GM23338 (cell line): ENCODE results near the gene MED14. TPM values are rescaled to one million over a fixed set of nuclear protein-coding genes. Genes with fewer than 3 reads are reported as not detected.

Source experiments
- ATAC-seq: fragments of 200-7000 bp; cut with Tn5 transposase; 3 replicates; pipeline ENCODE4 v1.9.1; 2020
- DNase-seq: peaks from one replicate; pipeline ENCODE4 v3.0.0-alpha.2; 2015; ENCODE audit warnings: low spot score
- H2AFZ ChIP-seq: fragments of 200-600 bp; sonication (generic); 2 replicates; pipeline ENCODE4 v1.8.0; 2016; ENCODE audit warnings: antibody characterized with exemption, mild to moderate bottlenecking, moderate library complexity
- H3F3A ChIP-seq: fragments of 200-600 bp; sonication (generic); replicated peaks from 2 replicates; pipeline ENCODE4 v1.8.0; 2017; ENCODE audit warnings: antibody characterized with exemption, mixed run types, low read depth
- H3K27ac ChIP-seq: fragments of 200-600 bp; sonication (generic); 2 replicates; pipeline ENCODE4 v1.6.1; 2016; ENCODE audit warnings: low read depth
- H3K27me3 ChIP-seq: fragments of 200-600 bp; sonication (generic); 2 replicates; pipeline ENCODE4 v1.8.0; 2016; ENCODE audit warnings: mild to moderate bottlenecking, mixed run types, moderate library complexity; ENCODE audit not compliant: insufficient read depth
- H3K36me3 ChIP-seq: fragments of 200-600 bp; sonication (generic); 2 replicates; pipeline ENCODE4 v1.8.0; 2016; ENCODE audit warnings: mild to moderate bottlenecking; ENCODE audit not compliant: insufficient read depth
- H3K4me1 ChIP-seq: fragments of 200-600 bp; sonication (generic); 2 replicates; pipeline ENCODE4 v1.8.0; 2016; ENCODE audit warnings: mild to moderate bottlenecking, moderate library complexity; ENCODE audit not compliant: insufficient read depth
- H3K4me2 ChIP-seq: fragments of 200-600 bp; sonication (generic); 2 replicates; pipeline ENCODE4 v1.7.1; 2017; ENCODE audit warnings: mixed run types
- H3K4me3 ChIP-seq: fragments of 200-600 bp; sonication (generic); 2 replicates; pipeline ENCODE4 v1.6.1; 2016; ENCODE audit warnings: mixed run types
- H3K79me2 ChIP-seq: fragments of 200-600 bp; sonication (generic); replicated peaks from 2 replicates; pipeline ENCODE4 v1.8.0; 2017; ENCODE audit warnings: mild to moderate bottlenecking; ENCODE audit not compliant: insufficient read depth
- H3K9me2 ChIP-seq: fragments of 200-600 bp; sonication (generic); 2 replicates; pipeline ENCODE4 v1.8.0; 2017; ENCODE audit not compliant: insufficient read depth
- H4K20me1 ChIP-seq: fragments of 200-600 bp; sonication (generic); replicated peaks from 2 replicates; pipeline ENCODE4 v1.8.0; 2017; ENCODE audit warnings: mild to moderate bottlenecking; ENCODE audit not compliant: insufficient read depth
- H3K27ac Mint-ChIP-seq: 2 replicates; pipeline ENCODE4 v1.8.0; 2020; ENCODE audit warnings: inconsistent platforms, mild to moderate bottlenecking, moderate library complexity, mixed read lengths
- H3K27me3 Mint-ChIP-seq: 3 replicates; pipeline ENCODE4 v1.8.0; 2022; ENCODE audit warnings: low read depth, mild to moderate bottlenecking, moderate library complexity, mixed read lengths, inconsistent platforms; ENCODE audit not compliant: insufficient read depth, poor library complexity
- H3K36me3 Mint-ChIP-seq: 3 replicates; pipeline ENCODE4 v1.8.0; 2021; ENCODE audit warnings: low read depth, mild to moderate bottlenecking, inconsistent platforms, moderate library complexity, mixed read lengths
- H3K4me1 Mint-ChIP-seq: 3 replicates; pipeline ENCODE4 v1.8.0; 2020; ENCODE audit warnings: mild to moderate bottlenecking, inconsistent platforms, mixed read lengths
- H3K4me3 Mint-ChIP-seq: 3 replicates; pipeline ENCODE4 v1.8.0; 2021; ENCODE audit warnings: moderate library complexity, mild to moderate bottlenecking, inconsistent platforms, mixed read lengths
- H3K9me3 Mint-ChIP-seq: 3 replicates; pipeline ENCODE4 v1.8.0; 2020; ENCODE audit warnings: moderate library complexity, mild to moderate bottlenecking, inconsistent platforms, mixed read lengths
- CREB1 ChIP-seq: fragments of 250-450 bp; sonication (Bioruptor Pico); IDR thresholded peaks from 2 replicates; pipeline ENCODE4 v1.5.0; 2020; ENCODE audit warnings: low read depth, mild to moderate bottlenecking, moderate library complexity
- EZH2 ChIP-seq: fragments of 200-600 bp; sonication (generic); IDR thresholded peaks from one replicate; pipeline ENCODE4 v1.8.0; 2017; ENCODE audit warnings: antibody characterized with exemption, mild to moderate bottlenecking, low read depth; ENCODE audit not compliant: unreplicated experiment
- EZH2phosphoT487 ChIP-seq: fragments of 200-600 bp; sonication (generic); IDR thresholded peaks from one replicate; pipeline ENCODE4 v1.8.1; 2018; ENCODE audit warnings: antibody characterized with exemption; ENCODE audit not compliant: unreplicated experiment
- JUNB ChIP-seq: IDR thresholded peaks from one replicate; pipeline ENCODE4 v1.6.1; 2016; ENCODE audit warnings: antibody characterized with exemption; ENCODE audit not compliant: unreplicated experiment
- NANOG ChIP-seq: IDR thresholded peaks from 2 replicates; pipeline ENCODE4 v1.6.1; 2016; ENCODE audit warnings: antibody characterized with exemption, borderline replicate concordance
- POLR2AphosphoS5 ChIP-seq: IDR thresholded peaks from 2 replicates; pipeline ENCODE4 v1.6.1; 2016; ENCODE audit warnings: antibody characterized with exemption, low read depth
- ZNF331 ChIP-seq: fragments of 250-450 bp; sonication (Bioruptor Pico); IDR thresholded peaks from 2 replicates; pipeline ENCODE4 v1.5.0; 2020; ENCODE audit warnings: low read depth, mild to moderate bottlenecking, moderate library complexity
- polyA plus RNA-seq: library from polyadenylated mRNA; unstranded; fragments of >200 nt; fragmentation: Nextera tagmentation; extraction: Ambion mirVana; gene quantifications from 2 replicates; pipeline ENCODE4 v1.2.1, GENCODE V29; 2016
- total RNA-seq: library from RNA; depleted of rRNA; stranded (reverse); fragments of >200 nt; shearing (Covaris generic); gene quantifications from 2 replicates; pipeline ENCODE4 v1.2.3, GENCODE V29; 2014
- TF ChIP-seq, protein P1 (sequence below): IDR thresholded peaks from one replicate; pipeline ENCODE4 v1.6.1; 2018; ENCODE audit warnings: antibody characterized with exemption; ENCODE audit not compliant: unreplicated experiment
- TF ChIP-seq, protein P2 (sequence below): fragments of 250-450 bp; sonication (Bioruptor Pico); IDR thresholded peaks from 2 replicates; pipeline ENCODE4 v1.5.0; 2020; ENCODE audit warnings: mild to moderate bottlenecking, moderate library complexity
- TF ChIP-seq, protein P3 (sequence below), 2 experiments: fragments of 200-600 bp in 1 of 2; sonication (generic) in 1 of 2; conservative IDR thresholded peaks; 2 replicates each; pipeline versions ENCODE4 v1.5.1 to v1.6.1; 2016 to 2017; ENCODE audit warnings: antibody characterized with exemption in 2 of 2, low read depth in 2 of 2, mild to moderate bottlenecking in 2 of 2, moderate library complexity in 1 of 2
- TF ChIP-seq, protein P4 (sequence below): IDR thresholded peaks from 2 replicates; pipeline ENCODE4 v1.6.1; 2016; ENCODE audit warnings: antibody characterized with exemption

MED14 gene
- total and polyA plus RNA-seq, 2 experiments from 2014 or later: 29.8 to 99.3 TPM

DNA sequence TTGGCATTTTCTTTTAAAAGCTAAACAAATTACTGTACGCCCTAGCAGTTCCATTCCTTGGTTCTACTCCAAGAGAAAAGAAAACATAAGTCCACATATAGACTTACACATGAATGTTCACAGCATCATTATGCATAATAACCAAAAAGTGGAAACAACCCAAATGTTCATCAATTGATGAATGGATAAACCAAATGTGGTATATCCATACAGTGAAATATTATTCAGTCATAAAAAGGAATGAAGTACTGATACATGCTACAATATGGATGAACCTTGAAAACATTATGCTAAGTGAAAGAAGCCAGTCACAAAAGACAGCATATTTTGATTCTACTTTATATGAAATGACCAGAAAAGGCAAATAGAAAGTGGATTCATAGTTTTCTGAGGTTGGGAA lies 36.5 kb downstream of the MED14 start (continued):
- TF ChIP-seq, protein P1, sequence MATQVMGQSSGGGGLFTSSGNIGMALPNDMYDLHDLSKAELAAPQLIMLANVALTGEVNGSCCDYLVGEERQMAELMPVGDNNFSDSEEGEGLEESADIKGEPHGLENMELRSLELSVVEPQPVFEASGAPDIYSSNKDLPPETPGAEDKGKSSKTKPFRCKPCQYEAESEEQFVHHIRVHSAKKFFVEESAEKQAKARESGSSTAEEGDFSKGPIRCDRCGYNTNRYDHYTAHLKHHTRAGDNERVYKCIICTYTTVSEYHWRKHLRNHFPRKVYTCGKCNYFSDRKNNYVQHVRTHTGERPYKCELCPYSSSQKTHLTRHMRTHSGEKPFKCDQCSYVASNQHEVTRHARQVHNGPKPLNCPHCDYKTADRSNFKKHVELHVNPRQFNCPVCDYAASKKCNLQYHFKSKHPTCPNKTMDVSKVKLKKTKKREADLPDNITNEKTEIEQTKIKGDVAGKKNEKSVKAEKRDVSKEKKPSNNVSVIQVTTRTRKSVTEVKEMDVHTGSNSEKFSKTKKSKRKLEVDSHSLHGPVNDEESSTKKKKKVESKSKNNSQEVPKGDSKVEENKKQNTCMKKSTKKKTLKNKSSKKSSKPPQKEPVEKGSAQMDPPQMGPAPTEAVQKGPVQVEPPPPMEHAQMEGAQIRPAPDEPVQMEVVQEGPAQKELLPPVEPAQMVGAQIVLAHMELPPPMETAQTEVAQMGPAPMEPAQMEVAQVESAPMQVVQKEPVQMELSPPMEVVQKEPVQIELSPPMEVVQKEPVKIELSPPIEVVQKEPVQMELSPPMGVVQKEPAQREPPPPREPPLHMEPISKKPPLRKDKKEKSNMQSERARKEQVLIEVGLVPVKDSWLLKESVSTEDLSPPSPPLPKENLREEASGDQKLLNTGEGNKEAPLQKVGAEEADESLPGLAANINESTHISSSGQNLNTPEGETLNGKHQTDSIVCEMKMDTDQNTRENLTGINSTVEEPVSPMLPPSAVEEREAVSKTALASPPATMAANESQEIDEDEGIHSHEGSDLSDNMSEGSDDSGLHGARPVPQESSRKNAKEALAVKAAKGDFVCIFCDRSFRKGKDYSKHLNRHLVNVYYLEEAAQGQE: no peak

DNA sequence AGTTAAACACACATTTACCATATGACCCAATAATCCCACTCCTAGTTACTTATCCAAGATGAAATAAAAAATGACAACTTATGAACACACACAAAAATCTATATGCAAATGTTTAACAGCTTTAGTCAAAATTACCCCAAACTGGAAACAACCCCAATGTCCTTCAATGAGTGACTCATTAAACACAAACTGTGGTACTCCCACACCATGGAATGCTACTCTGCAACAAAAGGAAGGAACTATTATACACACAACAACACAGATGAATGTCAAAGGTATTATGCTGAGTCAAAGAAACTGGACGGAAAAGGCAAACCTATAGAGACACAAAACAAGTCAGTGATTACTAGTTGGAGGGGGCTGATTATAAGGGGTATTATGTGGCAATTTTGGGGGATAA lies 40.5 kb downstream of the MED14 start:
- H3K4me1 ChIP-seq: no peaks in the 10 kb centered on the region
- no peak overlapping the region for H3K27ac ChIP-seq
- no peaks in the 10 kb centered on the region for H3K27me3 ChIP-seq
- H3K9me2 ChIP-seq: no peaks in the 10 kb centered on the region
- H3K9me3 Mint-ChIP-seq: no peaks in the 10 kb centered on the region; the same call in 2 of the 3 replicates
- no peak overlapping the region for H3K4me2 ChIP-seq
- no peak overlapping the region for H3K27ac Mint-ChIP-seq
- no peaks in the 10 kb centered on the region for H4K20me1 ChIP-seq
- no peak overlapping the region for H2AFZ ChIP-seq
- H3F3A ChIP-seq: no peaks in the 10 kb centered on the region
- ATAC-seq (no peak), DNase-seq (no peak)
- 0 out of 2 replicates have a peak, but pooled peaks cover 4% of the 10 kb centered on the region for H3K79me2 ChIP-seq
- no peaks in the 10 kb centered on the region for H3K4me1 Mint-ChIP-seq
- peaks cover 2% of the 10 kb centered on the region for H3K27me3 Mint-ChIP-seq
- H3K36me3 Mint-ChIP-seq: peaks cover 82% of the 10 kb centered on the region
- peaks cover 42% of the 10 kb centered on the region for H3K36me3 ChIP-seq
- H3K4me3 Mint-ChIP-seq: no peak overlapping the region
- no peak overlapping the region for H3K4me3 ChIP-seq
- TF ChIP-seq EZH2phosphoT487 (no peak), ZNF331 (no peak), CREB1 (CRISPR knock-in tag) (no peak), NANOG (no peak), POLR2AphosphoS5 (no peak), EZH2 (no peak), JUNB (no peak)
- TF ChIP-seq, protein P2, sequence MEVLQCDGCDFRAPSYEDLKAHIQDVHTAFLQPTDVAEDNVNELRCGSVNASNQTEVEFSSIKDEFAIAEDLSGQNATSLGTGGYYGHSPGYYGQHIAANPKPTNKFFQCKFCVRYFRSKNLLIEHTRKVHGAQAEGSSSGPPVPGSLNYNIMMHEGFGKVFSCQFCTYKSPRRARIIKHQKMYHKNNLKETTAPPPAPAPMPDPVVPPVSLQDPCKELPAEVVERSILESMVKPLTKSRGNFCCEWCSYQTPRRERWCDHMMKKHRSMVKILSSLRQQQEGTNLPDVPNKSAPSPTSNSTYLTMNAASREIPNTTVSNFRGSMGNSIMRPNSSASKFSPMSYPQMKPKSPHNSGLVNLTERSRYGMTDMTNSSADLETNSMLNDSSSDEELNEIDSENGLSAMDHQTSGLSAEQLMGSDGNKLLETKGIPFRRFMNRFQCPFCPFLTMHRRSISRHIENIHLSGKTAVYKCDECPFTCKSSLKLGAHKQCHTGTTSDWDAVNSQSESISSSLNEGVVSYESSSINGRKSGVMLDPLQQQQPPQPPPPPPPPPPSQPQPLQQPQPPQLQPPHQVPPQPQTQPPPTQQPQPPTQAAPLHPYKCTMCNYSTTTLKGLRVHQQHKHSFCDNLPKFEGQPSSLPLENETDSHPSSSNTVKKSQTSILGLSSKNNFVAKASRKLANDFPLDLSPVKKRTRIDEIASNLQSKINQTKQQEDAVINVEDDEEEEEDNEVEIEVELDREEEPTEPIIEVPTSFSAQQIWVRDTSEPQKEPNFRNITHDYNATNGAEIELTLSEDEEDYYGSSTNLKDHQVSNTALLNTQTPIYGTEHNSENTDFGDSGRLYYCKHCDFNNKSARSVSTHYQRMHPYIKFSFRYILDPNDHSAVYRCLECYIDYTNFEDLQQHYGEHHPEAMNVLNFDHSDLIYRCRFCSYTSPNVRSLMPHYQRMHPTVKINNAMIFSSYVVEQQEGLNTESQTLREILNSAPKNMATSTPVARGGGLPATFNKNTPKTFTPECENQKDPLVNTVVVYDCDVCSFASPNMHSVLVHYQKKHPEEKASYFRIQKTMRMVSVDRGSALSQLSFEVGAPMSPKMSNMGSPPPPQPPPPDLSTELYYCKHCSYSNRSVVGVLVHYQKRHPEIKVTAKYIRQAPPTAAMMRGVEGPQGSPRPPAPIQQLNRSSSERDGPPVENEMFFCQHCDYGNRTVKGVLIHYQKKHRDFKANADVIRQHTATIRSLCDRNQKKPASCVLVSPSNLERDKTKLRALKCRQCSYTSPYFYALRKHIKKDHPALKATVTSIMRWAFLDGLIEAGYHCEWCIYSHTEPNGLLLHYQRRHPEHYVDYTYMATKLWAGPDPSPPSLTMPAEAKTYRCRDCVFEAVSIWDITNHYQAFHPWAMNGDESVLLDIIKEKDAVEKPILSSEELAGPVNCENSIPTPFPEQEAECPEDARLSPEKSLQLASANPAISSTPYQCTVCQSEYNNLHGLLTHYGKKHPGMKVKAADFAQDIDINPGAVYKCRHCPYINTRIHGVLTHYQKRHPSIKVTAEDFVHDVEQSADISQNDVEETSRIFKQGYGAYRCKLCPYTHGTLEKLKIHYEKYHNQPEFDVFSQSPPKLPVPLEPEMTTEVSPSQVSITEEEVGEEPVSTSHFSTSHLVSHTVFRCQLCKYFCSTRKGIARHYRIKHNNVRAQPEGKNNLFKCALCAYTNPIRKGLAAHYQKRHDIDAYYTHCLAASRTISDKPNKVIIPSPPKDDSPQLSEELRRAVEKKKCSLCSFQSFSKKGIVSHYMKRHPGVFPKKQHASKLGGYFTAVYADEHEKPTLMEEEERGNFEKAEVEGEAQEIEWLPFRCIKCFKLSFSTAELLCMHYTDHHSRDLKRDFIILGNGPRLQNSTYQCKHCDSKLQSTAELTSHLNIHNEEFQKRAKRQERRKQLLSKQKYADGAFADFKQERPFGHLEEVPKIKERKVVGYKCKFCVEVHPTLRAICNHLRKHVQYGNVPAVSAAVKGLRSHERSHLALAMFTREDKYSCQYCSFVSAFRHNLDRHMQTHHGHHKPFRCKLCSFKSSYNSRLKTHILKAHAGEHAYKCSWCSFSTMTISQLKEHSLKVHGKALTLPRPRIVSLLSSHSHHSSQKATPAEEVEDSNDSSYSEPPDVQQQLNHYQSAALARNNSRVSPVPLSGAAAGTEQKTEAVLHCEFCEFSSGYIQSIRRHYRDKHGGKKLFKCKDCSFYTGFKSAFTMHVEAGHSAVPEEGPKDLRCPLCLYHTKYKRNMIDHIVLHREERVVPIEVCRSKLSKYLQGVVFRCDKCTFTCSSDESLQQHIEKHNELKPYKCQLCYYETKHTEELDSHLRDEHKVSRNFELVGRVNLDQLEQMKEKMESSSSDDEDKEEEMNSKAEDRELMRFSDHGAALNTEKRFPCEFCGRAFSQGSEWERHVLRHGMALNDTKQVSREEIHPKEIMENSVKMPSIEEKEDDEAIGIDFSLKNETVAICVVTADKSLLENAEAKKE (CRISPR knock-in tag): no peak
- TF ChIP-seq, protein P3, sequence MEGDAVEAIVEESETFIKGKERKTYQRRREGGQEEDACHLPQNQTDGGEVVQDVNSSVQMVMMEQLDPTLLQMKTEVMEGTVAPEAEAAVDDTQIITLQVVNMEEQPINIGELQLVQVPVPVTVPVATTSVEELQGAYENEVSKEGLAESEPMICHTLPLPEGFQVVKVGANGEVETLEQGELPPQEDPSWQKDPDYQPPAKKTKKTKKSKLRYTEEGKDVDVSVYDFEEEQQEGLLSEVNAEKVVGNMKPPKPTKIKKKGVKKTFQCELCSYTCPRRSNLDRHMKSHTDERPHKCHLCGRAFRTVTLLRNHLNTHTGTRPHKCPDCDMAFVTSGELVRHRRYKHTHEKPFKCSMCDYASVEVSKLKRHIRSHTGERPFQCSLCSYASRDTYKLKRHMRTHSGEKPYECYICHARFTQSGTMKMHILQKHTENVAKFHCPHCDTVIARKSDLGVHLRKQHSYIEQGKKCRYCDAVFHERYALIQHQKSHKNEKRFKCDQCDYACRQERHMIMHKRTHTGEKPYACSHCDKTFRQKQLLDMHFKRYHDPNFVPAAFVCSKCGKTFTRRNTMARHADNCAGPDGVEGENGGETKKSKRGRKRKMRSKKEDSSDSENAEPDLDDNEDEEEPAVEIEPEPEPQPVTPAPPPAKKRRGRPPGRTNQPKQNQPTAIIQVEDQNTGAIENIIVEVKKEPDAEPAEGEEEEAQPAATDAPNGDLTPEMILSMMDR (conservative IDR thresholded peaks at IDR 0.05; ENCODE audit: low read depth in 2 of 2): no peak
- TF ChIP-seq, protein P4, sequence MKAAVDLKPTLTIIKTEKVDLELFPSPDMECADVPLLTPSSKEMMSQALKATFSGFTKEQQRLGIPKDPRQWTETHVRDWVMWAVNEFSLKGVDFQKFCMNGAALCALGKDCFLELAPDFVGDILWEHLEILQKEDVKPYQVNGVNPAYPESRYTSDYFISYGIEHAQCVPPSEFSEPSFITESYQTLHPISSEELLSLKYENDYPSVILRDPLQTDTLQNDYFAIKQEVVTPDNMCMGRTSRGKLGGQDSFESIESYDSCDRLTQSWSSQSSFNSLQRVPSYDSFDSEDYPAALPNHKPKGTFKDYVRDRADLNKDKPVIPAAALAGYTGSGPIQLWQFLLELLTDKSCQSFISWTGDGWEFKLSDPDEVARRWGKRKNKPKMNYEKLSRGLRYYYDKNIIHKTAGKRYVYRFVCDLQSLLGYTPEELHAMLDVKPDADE: no peak
